Progenitor cell of endocrine pancreas (in vitro differentiated cells): ENCODE data around the gene C2orf81. TPM values are rescaled to one million over a fixed set of nuclear protein-coding genes. Genes with fewer than 3 reads are reported as not detected.
A peak's percentile ranks its signal among the peaks of the same experiment; 100 is the strongest.

Experiments used
- DNase-seq: peaks from one replicate; pipeline ENCODE4 v3.0.0; 2021; ENCODE audit warnings: low spot score; ENCODE audit not compliant: unreplicated experiment
- H3K27ac Mint-ChIP-seq: 2 replicates; pipeline ENCODE4 v1.8.0; 2021; ENCODE audit warnings: mild to moderate bottlenecking, moderate library complexity, mixed read lengths
- H3K27me3 Mint-ChIP-seq: 2 replicates; pipeline ENCODE4 v1.8.0; 2021; ENCODE audit warnings: mixed read lengths
- H3K36me3 Mint-ChIP-seq: 2 replicates; pipeline ENCODE4 v1.8.0; 2022; ENCODE audit warnings: mixed read lengths; ENCODE audit not compliant: insufficient read depth
- H3K4me1 Mint-ChIP-seq: 2 replicates; pipeline ENCODE4 v1.8.0; 2021; ENCODE audit warnings: low read depth, mixed read lengths
- H3K4me3 Mint-ChIP-seq: 2 replicates; pipeline ENCODE4 v1.8.0; 2021; ENCODE audit warnings: low read depth, mild to moderate bottlenecking, moderate library complexity, mixed read lengths
- H3K9me3 Mint-ChIP-seq: 2 replicates; pipeline ENCODE4 v1.8.0; 2021; ENCODE audit warnings: low read depth, mixed read lengths
- total RNA-seq: library from RNA; stranded (reverse); gene quantifications from 2 replicates; pipeline ENCODE4 v1.2.1, GENCODE V29; 2021
- TF ChIP-seq, protein P1 (sequence below): fragments of 200-600 bp; sonication (generic); IDR thresholded peaks from one replicate; pipeline ENCODE4 v1.5.0; 2021; ENCODE audit warnings: antibody characterized with exemption, mild to moderate bottlenecking; ENCODE audit not compliant: unreplicated experiment

Gene C2orf81
- total RNA-seq, 1 donor from 2014 or later, result 13.4 TPM

DNA sequence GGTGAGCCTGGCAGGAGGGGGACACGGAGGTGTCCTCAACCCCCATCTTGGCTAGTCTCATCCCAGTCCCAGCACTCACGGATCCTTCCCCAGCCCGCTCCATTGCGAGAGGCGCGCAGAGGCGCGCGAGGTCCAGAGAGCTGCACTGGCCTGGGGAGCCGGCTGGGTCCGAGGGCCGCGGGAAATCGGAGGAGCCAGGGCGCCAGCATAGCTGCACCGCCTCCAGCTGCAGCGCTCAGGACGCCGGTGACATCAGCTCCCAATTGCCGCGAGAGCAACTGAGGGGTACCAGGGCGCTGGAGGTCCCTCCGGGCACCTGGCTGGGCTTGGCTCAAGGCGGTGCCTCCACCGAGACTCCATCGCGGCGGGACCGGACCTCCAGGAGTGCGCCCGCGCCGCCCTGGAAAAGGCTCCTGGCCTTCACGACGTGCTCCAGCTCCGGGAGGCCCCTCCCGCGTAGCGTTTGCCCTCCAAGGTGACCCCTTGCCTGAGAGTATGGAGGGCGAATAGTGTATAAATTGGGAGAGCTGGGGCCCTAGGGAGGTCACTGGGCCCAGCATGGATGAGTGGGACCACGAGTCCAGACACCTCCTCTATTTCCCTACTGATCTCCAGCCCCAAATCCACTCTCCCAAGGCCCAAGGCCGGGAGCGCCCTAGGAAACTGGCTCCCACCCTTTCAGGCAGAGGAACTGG lies 14.8 kb upstream of the C2orf81 start:
- Mint-ChIP-seq H3K36me3 (peaks cover 9% of the 10 kb centered on the region), H3K27ac (no peak overlapping the region), H3K9me3 (no peaks in the 10 kb centered on the region), H3K27me3 (no peaks in the 10 kb centered on the region), H3K4me1 (peaks cover 22% of the 10 kb centered on the region), H3K4me3 (no peak overlapping the region)
- DNase-seq, result no peak
- TF ChIP-seq, protein P1, sequence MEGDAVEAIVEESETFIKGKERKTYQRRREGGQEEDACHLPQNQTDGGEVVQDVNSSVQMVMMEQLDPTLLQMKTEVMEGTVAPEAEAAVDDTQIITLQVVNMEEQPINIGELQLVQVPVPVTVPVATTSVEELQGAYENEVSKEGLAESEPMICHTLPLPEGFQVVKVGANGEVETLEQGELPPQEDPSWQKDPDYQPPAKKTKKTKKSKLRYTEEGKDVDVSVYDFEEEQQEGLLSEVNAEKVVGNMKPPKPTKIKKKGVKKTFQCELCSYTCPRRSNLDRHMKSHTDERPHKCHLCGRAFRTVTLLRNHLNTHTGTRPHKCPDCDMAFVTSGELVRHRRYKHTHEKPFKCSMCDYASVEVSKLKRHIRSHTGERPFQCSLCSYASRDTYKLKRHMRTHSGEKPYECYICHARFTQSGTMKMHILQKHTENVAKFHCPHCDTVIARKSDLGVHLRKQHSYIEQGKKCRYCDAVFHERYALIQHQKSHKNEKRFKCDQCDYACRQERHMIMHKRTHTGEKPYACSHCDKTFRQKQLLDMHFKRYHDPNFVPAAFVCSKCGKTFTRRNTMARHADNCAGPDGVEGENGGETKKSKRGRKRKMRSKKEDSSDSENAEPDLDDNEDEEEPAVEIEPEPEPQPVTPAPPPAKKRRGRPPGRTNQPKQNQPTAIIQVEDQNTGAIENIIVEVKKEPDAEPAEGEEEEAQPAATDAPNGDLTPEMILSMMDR, result no peak

DNA sequence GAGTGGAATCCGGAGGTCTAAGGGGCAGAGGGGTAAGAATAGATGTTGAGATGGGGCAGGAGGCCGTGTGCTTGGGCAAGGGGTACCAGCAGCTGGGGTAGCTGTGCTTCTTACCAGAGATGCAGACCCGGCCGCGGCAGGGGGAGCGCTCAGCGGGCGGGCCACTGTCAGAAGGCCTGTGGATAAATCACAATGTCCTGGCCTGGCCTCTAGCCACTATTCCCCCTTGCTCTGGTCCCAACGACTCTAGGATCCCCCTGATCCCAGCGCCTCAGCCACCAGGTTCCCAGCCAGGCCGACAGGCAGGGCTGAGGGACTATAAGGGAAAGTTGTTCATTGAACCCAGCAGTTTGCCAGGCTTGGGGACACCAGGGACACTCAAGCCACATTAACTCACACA lies 9.1 kb upstream of the C2orf81 start:
- no peak for DNase-seq
- Mint-ChIP-seq H3K27ac (no peak overlapping the region), H3K4me1 (no peaks in the 10 kb centered on the region), H3K4me3 (no peak overlapping the region), H3K36me3 (peaks cover 21% of the 10 kb centered on the region), H3K9me3 (no peaks in the 10 kb centered on the region), H3K27me3 (no peaks in the 10 kb centered on the region)
- TF ChIP-seq, protein P1, result no peak

DNA sequence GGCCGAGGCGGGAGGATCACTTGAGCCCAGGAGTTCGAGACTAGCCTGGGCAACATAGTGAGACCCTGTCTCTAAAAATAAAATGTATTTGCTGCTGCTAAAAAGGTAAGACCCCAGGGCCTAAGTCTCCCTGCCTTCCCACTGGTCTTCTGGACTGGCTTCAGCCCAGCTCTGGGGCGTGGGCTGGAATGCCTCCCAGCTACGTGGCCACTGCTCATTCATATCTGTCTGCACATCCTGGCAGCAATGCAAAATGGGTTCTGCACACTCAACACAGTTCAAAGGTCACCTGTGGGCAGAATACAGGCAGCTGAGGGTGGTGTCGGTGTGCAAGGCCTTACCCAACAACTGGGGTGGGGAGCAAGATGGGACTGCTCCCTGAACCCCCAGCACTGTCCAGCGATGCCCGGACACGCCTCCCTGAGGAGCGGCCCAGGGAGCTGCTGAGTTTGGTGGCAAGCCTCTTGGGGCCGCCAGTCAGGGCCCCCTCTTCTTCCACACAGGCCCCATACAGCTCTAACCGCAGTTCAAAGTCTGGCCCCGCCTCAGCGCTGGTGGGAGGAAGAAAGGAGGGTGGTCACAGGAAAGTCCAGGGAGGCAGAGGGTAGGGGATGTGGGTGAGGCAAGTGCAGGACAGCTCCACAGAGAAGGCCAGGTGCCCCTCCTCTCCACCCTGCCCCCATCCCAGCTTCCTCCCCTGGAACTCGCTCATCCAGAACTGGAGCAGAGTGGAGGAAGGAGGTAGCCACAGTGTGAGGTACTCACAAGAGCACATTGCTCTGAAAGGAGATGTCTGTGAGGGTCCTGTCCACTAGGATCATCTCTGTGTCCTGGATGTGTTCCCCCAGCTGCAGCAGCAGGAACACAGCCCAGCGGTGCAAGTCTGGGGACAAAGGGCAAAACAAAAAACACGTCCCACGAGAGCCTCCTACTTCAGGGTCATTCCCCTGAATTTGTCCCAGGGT lies 8.3 kb upstream of the C2orf81 start:
- Mint-ChIP-seq H3K4me1 (no peaks in the 10 kb centered on the region), H3K4me3 (no peak overlapping the region), H3K27ac (no peak overlapping the region), H3K27me3 (no peaks in the 10 kb centered on the region), H3K9me3 (no peaks in the 10 kb centered on the region), H3K36me3 (peaks cover 21% of the 10 kb centered on the region)
- no peak for DNase-seq
- TF ChIP-seq, protein P1, result no peak

DNA sequence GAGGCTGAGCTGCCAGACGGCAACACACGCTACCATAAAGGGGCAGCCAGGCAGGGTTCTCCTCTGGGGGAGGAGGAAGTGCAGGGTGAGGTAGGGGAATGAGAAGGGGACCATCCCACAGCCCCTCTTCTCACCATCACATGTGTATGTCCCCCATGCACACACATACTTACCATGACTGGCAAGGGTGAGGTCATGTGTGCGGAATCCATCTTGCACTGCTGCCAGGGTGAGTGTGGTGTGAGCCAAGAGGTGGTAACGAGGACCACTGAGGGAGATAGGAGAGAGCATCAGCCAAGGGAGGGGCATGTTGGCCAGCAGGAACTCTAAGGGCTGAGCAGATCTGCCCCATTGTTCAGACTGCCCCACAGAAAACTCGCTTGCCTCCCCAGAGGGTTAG lies 7.3 kb upstream of the C2orf81 start:
- no peaks in the 10 kb centered on the region for H3K27me3 Mint-ChIP-seq
- no peak overlapping the region for H3K27ac Mint-ChIP-seq
- TF ChIP-seq, protein P1, result no peak
- H3K4me3 Mint-ChIP-seq, result no peak overlapping the region
- peaks cover 21% of the 10 kb centered on the region for H3K36me3 Mint-ChIP-seq
- H3K9me3 Mint-ChIP-seq, result no peaks in the 10 kb centered on the region
- no peak for DNase-seq
- no peaks in the 10 kb centered on the region for H3K4me1 Mint-ChIP-seq

DNA sequence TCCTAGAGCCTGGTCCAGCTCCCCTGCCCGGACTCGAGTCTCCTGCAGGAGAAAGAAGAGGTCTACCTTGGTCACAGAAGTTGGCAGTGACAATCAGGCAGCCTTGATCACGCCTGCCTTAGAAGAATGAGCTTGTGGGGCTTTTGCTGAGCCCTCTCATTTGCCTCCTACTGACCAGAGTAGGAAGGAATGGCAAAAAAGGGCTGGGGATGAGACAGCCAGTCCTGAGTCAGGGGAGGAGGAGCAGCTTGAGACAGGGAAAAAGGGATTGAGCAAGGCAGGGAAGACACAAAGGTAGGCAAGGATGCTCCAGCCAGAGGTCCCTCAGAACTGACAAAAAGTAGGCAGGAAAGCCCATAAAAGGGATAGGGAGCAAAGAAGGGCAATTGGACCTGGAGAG lies 6.1 kb upstream of the C2orf81 start:
- TF ChIP-seq, protein P1, result no peak
- H3K4me3 Mint-ChIP-seq, result no peak overlapping the region
- no peaks in the 10 kb centered on the region for H3K9me3 Mint-ChIP-seq
- no peak for DNase-seq
- peaks cover 4% of the 10 kb centered on the region for H3K27me3 Mint-ChIP-seq
- H3K27ac Mint-ChIP-seq, result peak overlapping the region; percentile 23
- H3K4me1 Mint-ChIP-seq, result no peaks in the 10 kb centered on the region
- peaks cover 21% of the 10 kb centered on the region for H3K36me3 Mint-ChIP-seq
